HPDE6-E6E7 (cell line): ENCODE measurements around the gene PPP2R3A.
"Not testable (repeated sequence)": the region's sequence is repeated elsewhere in the genome, so short reads cannot be mapped to it uniquely, and the experiment has no call there.

ENCODE experiments used
- DNase-seq: peaks from one replicate; pipeline ENCODE4 v3.0.0; 2011; ENCODE audit warnings: missing footprints; ENCODE audit errors: extremely low spot score

Gene PPP2R3A

DNA sequence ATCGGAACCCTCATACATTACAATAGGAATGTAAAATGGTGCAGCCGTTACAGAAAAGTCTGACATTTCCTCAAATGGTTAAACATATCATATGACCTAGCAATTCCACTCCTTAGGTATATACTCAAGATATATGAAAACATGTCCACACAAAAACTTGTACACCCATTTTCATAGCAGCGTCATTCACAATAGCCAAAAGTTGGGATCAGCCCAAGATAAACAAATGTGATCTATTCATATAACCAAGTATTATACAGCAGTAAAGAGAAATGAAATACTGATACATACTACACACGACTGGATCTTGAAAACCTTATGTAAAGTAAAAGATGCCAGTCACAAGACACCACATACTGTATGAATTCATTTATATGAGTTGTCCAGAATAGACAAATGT is 128.2 kb downstream of the PPP2R3A start:
- DNase-seq: no peak

DNA sequence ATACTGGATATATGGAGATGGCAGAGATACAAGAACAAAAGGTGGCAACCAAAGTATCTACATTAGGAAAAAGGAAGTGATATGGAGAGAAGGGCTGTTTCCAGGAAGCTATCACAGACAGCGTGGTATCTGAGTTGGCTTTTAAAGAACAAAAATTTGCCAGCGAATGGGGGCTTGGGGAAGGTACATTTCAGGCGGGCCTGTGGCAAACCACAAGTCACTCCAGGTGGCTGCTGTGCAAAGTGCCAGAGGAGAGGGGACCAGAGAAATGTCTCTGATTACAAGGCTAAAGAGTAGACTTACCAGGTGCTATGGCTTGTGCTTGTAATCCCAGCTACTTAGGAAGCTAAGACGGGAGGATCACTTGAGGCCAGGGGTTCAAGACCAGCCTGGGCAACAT is 139.5 kb downstream of the PPP2R3A start:
- no peak for DNase-seq

DNA sequence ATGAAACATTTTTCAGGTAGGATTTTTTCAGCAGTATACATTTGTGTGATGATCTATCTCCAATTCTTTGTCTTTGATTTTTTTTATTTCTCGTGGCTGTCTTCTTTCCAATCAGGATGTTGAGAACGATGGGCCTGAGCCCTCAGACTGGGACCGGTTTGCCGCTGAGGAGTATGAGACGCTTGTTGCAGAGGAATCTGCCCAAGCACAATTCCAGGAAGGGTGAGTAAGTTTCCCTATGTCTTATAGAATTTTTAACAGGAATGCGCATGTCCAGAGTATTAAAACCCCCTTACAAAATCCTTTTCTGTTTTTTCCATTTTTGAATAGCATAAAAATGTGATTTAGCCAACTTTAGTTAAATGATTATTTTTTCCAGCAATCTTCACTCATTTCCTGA is 140.6 kb downstream of the PPP2R3A start:
- DNase-seq: no peak

DNA sequence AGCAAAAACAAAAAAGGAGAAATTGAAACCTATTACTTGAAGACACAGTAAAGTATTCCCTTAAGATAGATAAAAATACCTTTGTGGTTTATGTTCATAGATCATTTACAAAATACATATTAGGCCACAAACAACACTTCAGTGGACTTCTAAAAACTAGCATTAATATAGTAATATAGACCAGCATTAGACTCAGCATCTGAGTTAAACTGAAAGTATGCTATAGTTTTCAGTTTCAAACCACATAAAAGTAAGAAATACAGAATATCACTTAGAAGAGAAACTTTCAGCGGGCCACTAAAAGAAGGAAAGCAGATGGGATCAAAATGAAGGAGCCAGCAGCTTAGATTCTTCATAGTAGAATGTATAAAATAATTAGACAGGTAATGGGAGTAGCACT is 144.0 kb downstream of the PPP2R3A start:
- DNase-seq: no peak

DNA sequence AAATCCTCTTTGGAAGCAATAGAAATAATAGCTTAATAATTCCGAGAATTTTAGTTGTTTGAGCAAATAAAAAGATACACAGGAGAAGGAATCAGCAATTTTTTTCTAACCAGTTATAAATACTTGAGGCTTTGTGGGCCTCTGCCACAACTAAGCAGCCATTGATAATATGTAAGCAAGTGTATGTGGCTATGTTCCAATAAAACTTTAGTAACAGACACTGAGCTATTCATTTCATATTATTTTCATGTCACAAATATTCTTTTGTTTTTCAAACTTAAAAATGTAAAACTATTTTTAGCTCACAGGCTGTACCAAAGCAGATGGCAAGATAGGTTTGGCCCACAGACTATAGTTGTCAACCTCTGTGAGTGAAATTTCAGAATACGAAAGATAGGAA is 145.0 kb downstream of the PPP2R3A start:
- DNase-seq: no peak

DNA sequence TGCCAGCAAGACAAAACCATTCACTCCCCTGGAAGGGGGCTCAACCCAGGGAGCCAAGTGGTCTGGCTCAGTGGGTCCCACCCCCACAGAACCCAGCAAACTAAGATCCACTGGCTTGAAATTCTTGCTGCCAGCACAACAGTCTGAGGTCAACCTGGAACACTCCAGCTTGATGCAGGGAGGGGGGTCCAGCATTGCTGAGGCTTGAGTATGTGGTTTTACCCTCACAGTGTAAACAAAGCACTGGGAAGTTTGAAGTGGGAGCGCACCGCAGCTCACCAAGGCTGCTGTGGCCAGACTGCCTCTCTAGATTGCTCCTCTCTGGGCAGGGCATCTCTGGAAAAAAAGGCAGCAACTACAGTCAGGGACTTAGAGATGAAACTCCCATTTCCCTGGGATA is 148.9 kb downstream of the PPP2R3A start:
- no peak for DNase-seq

DNA sequence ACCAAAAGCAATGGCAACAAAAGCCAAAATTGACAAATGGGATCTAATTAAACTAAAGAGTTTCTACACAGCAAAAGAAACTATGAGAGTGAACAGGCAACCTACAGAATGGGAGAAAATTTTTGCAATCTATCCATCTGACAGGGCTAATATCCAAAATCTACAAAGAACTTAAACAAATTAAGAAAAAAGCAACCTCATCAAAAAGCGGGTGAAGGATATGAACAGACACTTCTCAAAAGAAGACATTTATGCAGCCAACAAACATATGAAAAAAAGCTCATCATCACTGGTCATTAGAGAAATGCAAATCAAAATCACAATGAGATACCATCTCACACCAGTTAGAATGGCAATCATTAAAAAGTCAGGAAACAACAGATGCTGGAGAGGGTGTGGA is 153.8 kb downstream of the PPP2R3A start:
- DNase-seq: not testable (repeated sequence)

DNA sequence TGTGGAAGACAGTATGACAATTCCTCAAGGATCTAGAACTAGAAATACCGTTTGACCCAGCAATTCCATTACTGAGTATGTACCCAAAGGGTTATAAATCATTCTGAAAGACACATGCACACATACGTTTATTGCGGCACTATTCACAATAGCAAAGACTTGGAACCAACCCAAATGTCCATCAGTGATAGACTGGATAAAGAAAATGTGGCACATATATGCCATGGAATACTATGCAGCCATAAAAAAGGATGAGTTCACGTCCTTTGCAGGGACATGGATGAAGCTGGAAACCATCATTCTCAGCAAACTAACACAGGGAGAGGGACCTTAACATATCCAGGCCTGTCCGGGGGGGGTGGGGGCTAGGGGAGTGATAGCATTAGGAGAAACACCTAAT is 154.3 kb downstream of the PPP2R3A start:
- not testable (repeated sequence) for DNase-seq

DNA sequence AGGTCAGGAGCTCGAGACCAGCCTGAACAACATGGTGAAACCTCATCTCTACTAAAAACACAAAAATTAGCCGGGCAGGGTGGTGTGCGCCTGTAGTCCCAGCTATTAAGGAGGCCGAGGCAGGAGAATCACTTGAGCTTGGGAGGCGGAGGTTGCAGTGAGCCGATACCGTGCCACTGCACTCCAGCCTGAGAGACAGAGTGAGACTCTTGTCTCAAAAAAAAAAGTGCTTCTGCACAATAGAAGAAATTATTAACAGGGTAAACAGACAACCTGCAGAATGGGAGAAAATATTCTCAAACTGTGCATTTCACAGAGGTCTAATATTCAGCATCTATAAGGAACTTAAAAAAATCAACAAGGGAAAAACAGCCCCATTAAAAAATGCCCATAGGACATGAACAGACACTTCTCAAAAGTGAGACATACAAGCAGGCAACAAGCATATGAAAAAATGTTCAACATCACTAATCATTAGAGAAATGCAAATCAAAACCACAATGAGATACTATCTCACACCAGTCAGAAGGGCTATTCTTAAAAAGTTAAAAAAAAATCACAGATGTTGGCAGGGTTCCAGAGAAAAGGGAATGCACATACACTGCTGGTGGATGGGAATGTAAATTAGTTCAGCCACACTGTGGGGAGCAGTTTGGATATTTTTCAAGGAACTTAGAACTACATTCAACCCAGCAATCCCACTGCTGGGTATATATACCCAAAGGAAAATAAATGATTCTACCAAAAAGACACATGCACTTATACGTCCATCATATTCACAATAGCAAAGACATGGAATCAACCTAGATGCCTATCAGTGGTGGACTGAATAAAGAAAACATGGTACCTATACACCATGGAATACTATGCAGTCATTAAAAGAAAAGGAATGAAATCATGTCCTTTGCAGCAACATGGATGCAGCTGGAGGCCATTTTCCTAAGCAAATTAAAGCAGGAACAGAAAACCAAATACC is 155.1 kb downstream of the PPP2R3A start:
- DNase-seq: no peak

DNA sequence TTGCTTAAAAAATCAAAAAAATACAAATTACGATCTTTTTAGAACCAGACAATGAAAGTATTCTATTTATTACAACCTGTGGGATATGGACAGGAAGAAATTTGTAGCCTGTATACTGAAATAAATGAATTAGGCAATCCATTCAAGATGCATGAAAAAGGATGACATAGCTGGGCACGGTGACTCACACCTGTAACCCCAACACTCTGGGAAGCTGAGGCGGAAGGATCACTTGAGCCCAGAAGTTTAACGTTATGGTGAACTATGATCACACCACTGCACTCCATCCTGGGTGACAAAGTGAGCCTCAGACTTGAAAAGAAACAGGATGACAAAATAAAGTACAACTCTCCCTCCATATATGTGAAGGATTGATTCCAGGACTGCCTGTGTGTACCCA is 156.5 kb downstream of the PPP2R3A start:
- DNase-seq: no peak

DNA sequence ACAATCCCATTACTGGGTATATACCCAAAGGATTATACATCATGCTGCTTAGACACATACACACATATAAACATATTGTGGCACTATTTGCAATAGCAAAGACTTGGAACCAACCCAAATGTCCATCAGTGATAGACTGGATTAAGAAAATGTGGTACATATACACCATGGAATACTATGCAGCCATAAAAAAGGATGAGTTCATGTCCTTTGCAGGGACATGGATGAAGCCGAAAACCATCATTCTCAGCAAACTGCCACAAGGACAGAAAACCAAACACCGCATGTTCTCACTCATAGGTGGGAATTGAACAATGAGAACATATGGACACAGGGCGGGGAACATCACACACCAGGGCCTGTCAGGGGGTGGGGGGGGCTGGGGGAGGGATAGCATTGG is 166.1 kb downstream of the PPP2R3A start:
- not testable (repeated sequence) for DNase-seq

DNA sequence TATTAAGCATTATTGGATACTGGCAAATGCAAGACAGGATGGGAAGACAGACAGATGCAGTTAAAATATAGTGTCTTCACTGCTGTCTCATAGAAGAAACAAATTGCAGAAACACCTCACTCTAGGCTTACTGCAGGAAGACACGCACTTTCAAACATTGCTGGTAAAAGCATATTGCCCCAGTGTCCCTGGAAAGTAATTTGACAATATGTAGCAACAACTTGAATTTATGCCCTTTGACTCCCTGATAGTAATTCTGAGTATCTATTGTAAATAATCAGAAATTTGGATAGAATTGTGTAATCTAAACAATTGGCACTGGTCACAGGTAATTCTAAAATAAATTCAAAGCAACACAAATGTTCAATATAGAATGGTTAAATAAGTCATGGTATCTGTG is 168.6 kb downstream of the PPP2R3A start:
- no peak for DNase-seq

DNA sequence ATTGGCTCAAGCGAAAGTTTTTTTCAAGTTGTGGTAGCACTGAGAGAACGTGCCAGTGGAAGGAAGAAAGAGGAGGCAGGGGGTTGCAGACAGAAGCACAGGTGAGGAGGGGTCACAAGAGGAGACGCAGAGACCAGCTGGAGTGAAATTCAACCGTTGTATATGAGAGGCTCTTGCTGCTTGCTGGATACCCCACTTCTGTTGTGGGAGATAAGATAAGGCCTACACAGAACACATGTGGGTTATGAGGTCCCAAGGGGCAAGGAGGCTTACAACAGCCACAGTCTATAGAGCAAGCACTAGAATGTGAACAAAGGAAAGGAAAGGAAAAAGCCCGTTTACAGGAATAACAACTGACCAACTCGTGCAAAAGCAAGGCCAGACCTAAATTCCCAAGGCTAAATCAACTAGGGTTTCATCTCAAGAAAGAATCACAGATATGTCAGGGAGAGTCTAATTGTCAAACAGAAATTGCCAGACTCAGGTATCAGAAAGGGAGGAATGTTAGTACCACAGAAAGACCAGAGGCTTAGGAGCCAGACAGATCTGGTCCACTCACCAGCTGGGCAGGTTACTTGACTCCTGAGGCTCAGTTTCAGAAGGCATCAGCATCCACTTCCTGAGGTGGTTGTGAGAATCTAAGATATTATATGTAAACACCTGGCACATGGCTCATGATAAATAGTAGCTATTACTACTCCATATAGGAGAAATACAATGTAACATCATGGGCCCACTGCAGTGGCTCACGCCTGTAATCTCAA is 169.7 kb downstream of the PPP2R3A start:
- DNase-seq: no peak

DNA sequence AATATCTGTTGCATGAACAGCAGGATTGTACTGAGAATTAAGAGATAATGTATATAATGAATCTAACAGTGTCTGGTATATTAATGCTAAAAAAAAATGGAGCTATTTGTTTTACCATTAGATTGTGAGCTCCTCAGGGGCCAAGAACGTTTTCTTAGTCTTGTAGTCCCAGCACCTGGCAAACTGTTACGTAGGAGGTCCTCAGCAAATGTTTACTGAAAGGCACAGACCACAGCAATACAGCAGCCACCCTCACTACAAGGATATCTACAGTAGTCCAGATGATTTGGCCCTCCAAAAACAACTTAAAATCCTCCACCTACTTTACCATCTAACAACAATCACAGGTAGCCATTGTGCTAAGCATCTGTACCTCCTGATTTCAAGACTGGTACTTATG is 170.9 kb downstream of the PPP2R3A start:
- DNase-seq: no peak

DNA sequence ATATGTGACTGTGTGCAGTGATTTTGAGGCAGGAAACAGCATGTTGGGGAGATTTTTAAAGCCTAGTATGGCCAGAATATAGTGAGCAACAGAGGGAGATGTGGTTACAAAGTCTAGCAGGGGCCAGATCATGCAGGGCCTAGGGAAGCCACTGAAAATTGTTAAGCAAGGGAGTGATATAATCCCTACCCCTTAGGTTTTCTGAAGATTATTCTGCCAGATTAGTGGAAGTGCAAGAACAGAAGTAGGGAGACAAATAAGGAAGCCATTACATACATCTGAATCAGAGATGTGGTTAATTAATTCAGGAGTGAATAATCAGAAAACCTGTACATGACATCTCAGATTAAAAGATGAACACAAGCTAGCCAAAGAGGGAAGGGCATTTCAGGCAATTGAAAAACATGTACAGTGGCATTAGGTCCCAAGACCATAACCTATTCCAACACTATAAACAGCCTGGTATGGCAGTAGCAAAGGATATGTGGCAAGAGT is 175.8 kb downstream of the PPP2R3A start:
- DNase-seq: no peak

DNA sequence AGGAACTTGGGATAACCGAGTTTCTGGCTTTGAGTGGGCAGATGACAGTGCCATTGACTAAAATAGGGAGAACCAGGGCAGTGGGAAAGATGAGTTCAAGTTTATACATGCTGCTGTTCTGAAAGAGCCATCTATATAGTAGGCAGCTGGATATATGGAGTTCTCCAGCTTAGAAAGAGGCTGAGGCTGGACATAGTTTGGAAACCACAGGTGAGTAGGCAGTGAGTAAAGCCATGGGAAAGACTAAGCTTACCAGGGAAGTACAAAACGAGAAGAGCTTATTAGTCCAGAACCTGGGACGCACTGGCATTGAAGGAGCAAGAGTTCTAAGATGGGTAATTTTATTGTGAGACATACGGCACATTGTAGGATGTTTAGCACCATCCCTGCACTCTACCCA is 176.4 kb downstream of the PPP2R3A start:
- peak; percentile 17 for DNase-seq

DNA sequence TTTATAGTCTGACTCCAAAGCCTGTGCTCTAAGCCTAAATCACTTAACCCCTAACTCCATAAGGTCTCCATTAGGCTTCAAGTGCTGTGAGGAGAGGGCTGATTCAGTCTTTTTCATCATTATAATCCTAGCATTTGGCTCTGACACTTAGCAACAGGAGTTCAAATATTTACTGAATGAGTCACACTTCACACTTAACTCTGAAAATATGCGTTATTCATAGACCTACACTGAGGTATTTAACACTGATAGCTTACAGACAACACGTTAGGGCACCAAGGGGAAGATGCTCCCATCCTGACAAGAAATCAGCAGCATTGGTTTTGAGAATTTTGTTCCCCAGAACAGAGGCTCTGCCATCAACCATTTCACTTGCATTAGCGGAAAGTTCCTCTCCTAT is 177.1 kb downstream of the PPP2R3A start:
- DNase-seq: peak; percentile 75

DNA sequence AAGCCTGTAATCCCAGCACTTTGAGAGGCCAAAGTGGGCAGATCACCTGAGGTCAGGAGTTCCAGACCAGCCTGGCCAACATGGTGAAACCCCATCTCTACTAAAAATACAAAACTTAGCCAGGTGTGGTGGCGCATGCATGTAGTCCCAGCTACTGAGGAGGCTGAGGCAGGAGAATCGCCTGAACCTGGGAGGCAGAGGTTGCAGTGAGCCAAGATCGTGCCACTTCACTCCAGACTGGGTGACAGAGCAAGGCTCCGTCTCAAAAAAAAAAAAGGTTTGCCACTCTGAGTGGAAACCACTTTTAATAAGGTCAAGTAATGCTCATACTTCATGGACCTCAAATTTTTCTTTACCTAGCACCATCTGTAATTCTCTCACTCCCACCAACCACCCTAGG is 178.9 kb downstream of the PPP2R3A start:
- DNase-seq: not testable (repeated sequence)

DNA sequence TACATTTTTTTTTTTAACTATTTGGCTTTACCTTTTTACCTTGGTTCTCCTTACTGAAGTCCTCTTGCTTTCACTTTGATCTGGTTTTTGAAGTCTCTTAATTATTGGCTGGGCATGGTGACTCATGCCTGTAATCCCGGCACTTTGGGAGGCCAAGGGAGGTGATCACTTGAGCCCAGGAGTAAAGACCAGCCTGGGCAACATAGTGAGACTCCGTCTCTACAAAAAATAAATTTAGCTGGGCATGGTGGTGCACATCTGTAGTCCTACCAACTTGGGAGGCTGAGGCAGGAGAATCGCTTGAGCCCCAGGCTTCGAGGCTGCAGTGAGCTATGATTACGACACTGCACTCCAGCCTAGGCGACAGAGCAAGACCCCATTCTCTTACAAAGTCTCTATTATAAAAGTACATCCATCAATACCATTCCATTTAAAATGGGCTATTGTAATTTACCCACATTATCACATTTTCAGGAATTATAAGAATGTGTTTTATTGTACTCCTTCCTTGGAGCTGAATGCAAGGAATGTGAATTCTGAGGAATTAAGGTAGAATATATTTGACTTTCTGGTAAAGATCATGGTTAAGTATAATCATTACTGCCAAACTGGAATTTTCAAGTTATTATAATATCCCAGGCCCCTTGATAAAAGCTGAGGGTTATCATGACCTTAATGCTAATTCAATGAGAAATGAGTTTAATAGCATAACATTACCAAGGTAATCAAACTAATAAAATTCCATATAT is 181.6 kb downstream of the PPP2R3A start:
- no peak for DNase-seq

DNA sequence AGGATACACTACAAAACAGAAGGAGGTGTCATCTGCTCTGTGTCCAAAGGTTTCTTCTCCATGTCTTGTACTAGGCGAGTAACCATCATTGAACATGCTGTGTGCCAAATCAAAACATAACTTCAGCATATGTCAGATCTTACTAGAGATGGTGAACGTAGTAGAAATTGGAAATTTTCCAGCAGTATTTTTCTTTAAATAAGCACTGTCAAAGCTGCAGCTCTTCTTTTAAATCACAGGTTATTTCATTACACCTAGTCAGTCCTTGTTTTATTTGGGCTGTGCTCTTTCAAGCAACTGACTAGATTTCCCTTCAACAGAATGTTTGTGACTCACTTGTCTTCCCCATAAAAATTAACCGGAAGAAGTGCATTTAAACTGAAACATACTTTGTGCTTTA is 184.1 kb downstream of the PPP2R3A start:
- no peak for DNase-seq

DNA sequence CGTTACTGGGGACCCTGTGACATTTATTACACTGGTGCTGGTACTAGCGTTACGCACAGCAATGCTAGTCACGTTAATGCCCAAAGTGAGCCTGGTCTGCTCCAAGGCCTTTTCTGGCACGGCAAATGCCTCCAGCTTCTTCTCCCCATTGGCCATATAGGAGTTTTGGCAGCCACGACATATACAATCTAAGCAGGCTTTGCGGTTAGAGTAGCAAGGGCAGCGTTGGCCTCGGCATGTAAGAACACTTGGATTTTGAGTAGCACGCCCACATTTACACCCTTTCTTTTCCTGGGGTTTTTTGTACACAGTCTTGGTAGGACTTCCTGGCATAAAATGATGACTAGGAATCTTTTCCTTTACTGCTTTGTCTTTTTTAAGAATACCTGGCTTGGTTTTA is 185.7 kb downstream of the PPP2R3A start:
- DNase-seq: no peak
